Keratinocyte (primary cell): Measurements from ENCODE around the gene SETDB1. TPM values are rescaled to one million over a fixed set of nuclear protein-coding genes. Genes with fewer than 3 reads are reported as not detected.

Source experiments
- DNase-seq: peaks from one replicate; pipeline ENCODE4 v3.0.0-alpha.2; 2011; ENCODE audit warnings: low read depth, missing footprints, low spot score
- FAIRE-seq: peaks from 2 replicates; lab custom pipeline; 2011; peaks lifted over from hg19 to GRCh38; lab: Jason Lieb, UNC
- H2AFZ ChIP-seq: 2 replicates; pipeline ENCODE4 v1.6.0; 2012; ENCODE audit warnings: low read length, control low read depth, inconsistent platforms; ENCODE audit not compliant: control insufficient read depth
- H3K27ac ChIP-seq: 2 replicates; pipeline ENCODE4 v1.5.1; 2011; ENCODE audit warnings: low read length; ENCODE audit not compliant: control insufficient read depth, insufficient read depth
- H3K27me3 ChIP-seq: 3 replicates; pipeline ENCODE4 v1.6.0; 2011; ENCODE audit warnings: low read length; ENCODE audit not compliant: control insufficient read depth, insufficient read depth; ENCODE audit errors: extremely low read depth
- H3K36me3 ChIP-seq, 2 experiments: 2 replicates in 1 of 2; 3 replicates in 1 of 2; pipeline ENCODE4 v1.5.1; 2011; ENCODE audit warnings: low read length in 2 of 2, mild to moderate bottlenecking in 1 of 2; ENCODE audit not compliant: control insufficient read depth in 2 of 2, insufficient read depth in 2 of 2; ENCODE audit errors: extremely low read depth in 1 of 2
- H3K4me1 ChIP-seq: 3 replicates; pipeline ENCODE4 v1.5.1; 2011; ENCODE audit warnings: low read length; ENCODE audit not compliant: control insufficient read depth, insufficient read depth; ENCODE audit errors: extremely low read depth
- H3K4me2 ChIP-seq: 3 replicates; pipeline ENCODE4 v1.6.0; 2011; ENCODE audit warnings: low read depth, low read length; ENCODE audit not compliant: control insufficient read depth, insufficient read depth; ENCODE audit errors: extremely low read depth
- H3K4me3 ChIP-seq, 3 experiments: fragments of 200-600 bp in 1 of 3; sonication (generic) in 1 of 3; 2 replicates in 2 of 3; 3 replicates in 1 of 3; pipeline ENCODE4 v1.5.1; 2011 to 2016; ENCODE audit warnings: low read length in 3 of 3, mild to moderate bottlenecking in 3 of 3, control low read depth in 2 of 3, inconsistent platforms in 1 of 3, low read depth in 1 of 3, mixed read lengths in 1 of 3, mixed run types in 1 of 3, moderate library complexity in 1 of 3; ENCODE audit not compliant: control insufficient read depth in 2 of 3, insufficient read depth in 2 of 3; ENCODE audit errors: extremely low read depth in 1 of 3
- H3K79me2 ChIP-seq: 2 replicates; pipeline ENCODE4 v1.6.0; 2012; ENCODE audit warnings: low read length; ENCODE audit not compliant: control insufficient read depth, insufficient read depth
- H3K9ac ChIP-seq: 3 replicates; pipeline ENCODE4 v1.6.0; 2011; ENCODE audit warnings: low read length; ENCODE audit not compliant: control insufficient read depth, insufficient read depth; ENCODE audit errors: extremely low read depth
- H3K9me1 ChIP-seq: 3 replicates; pipeline ENCODE4 v1.6.0; 2011; ENCODE audit warnings: low read length; ENCODE audit not compliant: control insufficient read depth, insufficient read depth; ENCODE audit errors: extremely low read depth
- H3K9me3 ChIP-seq: 2 replicates; pipeline ENCODE4 v1.5.1; 2012; ENCODE audit warnings: low read depth, low read length; ENCODE audit not compliant: control insufficient read depth
- H4K20me1 ChIP-seq: 3 replicates; pipeline ENCODE4 v1.6.0; 2011; ENCODE audit warnings: low read length; ENCODE audit not compliant: control insufficient read depth, insufficient read depth; ENCODE audit errors: extremely low read depth
- EZH2 ChIP-seq: IDR thresholded peaks from one replicate; pipeline ENCODE4 v1.6.1; 2012; ENCODE audit warnings: inconsistent platforms, mild to moderate bottlenecking, low read length, moderate library complexity
- dilution Hi-C: fragments of 300-500 bp; cut with MboI; formaldehyde crosslinking; loops from one replicate; pipeline ENCODE4 v1.7.0; 2020; ENCODE audit warnings: low sequenced_read_pairs; ENCODE audit not compliant: extremely low pct_ligation_motif_present
- polyA plus RNA-seq, 5 experiments: library from polyadenylated mRNA; depleted of rRNA in 3 of 5; stranded (reverse) in 3 of 5; stranded (forward) in 1 of 5; unstranded in 1 of 5; fragments of >200 nt; gene quantifications; 1 replicate in 1 of 5; 2 replicates in 3 of 5; 3 replicates in 1 of 5; pipeline versions ENCODE4 v1.2.1 to v1.2.3, GENCODE V29; 2011 to 2012; ENCODE audit warnings: missing spikeins in 2 of 5, low read depth in 1 of 5, low replicate concordance in 1 of 5
- TF ChIP-seq, protein P1 (sequence below), 3 experiments: IDR thresholded peaks in 1 of 3; conservative IDR thresholded peaks in 1 of 3; optimal IDR thresholded peaks in 1 of 3; 2 replicates in 2 of 3; 3 replicates in 1 of 3; pipeline versions ENCODE3 to v1.5.1; 2011; ENCODE audit warnings: low read length in 3 of 3, mild to moderate bottlenecking in 3 of 3, moderate library complexity in 2 of 3, control low read depth in 1 of 3, inconsistent platforms in 1 of 3; ENCODE audit not compliant: insufficient read depth in 2 of 3; ENCODE audit errors: extremely low read depth in 1 of 3

SETDB1 gene
- polyA plus RNA-seq, 1 donor (not counting 4 experiments of a cell fraction or from before 2014, with no cell fraction given), result 31.3 TPM

DNA sequence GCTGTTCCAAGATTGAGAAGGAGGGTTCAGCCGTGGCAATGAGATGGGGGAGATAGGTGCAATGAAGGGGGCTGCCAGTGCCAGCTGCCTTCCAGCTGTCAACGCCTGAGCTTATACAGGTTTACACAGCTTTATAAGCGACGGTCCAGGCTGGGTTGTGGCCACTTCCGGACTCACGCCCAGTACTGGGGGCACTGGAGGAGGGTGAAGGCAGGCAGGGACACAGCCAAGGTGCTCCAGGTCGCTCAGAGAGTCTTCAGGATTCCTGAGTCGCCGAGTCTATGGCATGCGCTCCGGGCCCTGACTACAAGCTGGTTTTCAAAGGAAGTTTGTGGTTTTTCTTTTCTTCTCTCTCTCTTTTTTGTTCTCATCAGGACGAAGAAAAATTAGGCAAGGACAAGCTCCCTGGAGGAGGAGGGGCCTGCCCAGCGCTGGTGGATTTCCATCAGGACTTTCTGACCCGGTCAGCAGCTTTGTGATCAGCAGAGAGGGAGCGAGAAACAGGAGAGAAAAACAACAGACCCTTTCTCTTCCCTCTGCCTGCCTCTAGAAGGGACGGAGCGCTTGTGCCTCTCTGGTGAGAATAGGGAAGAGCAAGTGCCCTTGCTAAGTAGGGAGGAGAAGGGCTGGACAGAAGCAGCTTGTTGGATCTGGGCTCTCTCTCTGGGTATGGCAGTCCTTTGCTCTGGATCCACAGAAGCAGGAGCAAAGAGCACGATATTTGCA is 80.3 kb downstream of the SETDB1 start, which contains the start of gene MINDY1:
MINDY1 (minus strand) TSS at position 576 of the 726 bp plus-strand sequence. CDS start 4,285 bp downstream, outside the sequence.
- FAIRE-seq, result no peak

DNA sequence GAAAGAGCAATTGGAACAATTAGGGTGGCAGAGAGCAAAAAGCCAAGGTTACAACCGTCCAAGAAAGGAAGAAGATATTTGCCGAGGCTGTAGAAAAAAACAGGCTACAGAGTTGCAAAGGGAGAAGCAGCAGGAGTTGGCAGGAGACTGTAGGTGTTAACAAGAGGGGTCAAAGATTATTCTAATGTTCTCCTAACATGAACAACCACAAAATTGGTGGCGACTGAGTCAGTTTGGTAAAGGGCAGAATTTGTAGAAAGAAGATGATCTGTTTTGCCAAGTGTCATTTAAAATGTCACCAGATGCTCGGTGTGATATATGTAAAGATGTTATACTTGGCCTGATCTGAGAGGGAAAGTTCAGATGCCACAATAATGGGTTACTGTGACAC is 81.7 kb downstream of the SETDB1 start:
- no peaks in the 10 kb centered on the region for H3K9me1 ChIP-seq
- no peaks in the 10 kb centered on the region for H3K9me3 ChIP-seq
- dilution Hi-C loops, result no loop called here
- H3K36me3 ChIP-seq, result peaks cover 0 to under 1% of the 10 kb centered on the region in 2 experiments
- H3K27me3 ChIP-seq, result no peaks in the 10 kb centered on the region
- H3K9ac ChIP-seq, result peak overlapping the region; percentile 46
- H2AFZ ChIP-seq, result peak overlapping the region; percentile 38
- H3K27ac ChIP-seq, result peak overlapping the region; percentile 65
- H3K4me3 ChIP-seq, result peak overlapping the region in 1 of 3 experiments; percentile 83
- H3K79me2 ChIP-seq, result no peaks in the 10 kb centered on the region
- FAIRE-seq, result no peak
- no peaks in the 10 kb centered on the region for H4K20me1 ChIP-seq
- TF ChIP-seq EZH2, result no peak
- TF ChIP-seq, protein P1, sequence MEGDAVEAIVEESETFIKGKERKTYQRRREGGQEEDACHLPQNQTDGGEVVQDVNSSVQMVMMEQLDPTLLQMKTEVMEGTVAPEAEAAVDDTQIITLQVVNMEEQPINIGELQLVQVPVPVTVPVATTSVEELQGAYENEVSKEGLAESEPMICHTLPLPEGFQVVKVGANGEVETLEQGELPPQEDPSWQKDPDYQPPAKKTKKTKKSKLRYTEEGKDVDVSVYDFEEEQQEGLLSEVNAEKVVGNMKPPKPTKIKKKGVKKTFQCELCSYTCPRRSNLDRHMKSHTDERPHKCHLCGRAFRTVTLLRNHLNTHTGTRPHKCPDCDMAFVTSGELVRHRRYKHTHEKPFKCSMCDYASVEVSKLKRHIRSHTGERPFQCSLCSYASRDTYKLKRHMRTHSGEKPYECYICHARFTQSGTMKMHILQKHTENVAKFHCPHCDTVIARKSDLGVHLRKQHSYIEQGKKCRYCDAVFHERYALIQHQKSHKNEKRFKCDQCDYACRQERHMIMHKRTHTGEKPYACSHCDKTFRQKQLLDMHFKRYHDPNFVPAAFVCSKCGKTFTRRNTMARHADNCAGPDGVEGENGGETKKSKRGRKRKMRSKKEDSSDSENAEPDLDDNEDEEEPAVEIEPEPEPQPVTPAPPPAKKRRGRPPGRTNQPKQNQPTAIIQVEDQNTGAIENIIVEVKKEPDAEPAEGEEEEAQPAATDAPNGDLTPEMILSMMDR (optimal IDR thresholded peaks at IDR 0.05 in 1 of 3, IDR thresholded peaks at IDR 0.05 in 1 of 3, conservative IDR thresholded peaks at IDR 0.05 in 1 of 3; ENCODE audit: extremely low read depth in 1 of 3, insufficient read depth in 2 of 3, low read length in 3 of 3), result no peak
- peaks cover 43% of the 10 kb centered on the region for H3K4me1 ChIP-seq
- H3K4me2 ChIP-seq, result peak overlapping the region; percentile 91
- no peak for DNase-seq

More for the DNA sequence above, 80.3 kb downstream of the SETDB1 start, which contains the start of gene MINDY1:
- Histone ChIP-seq H3K36me3 (no peaks in the 10 kb centered on the region), H4K20me1 (no peaks in the 10 kb centered on the region), H3K79me2 (no peaks in the 10 kb centered on the region), H3K9me1 (no peaks in the 10 kb centered on the region), H3K4me2 (peak within 1 kb of the TSS; percentile 93), H3K4me3 (peak within 1 kb of the TSS; percentile 40 to 83 (median 70)), H3K27ac (peak within 1 kb of the TSS; percentile 65), H2AFZ (peak within 1 kb of the TSS; percentile 88), H3K9ac (peak within 1 kb of the TSS; percentile 74), H3K4me1 (peaks cover 48% of the 10 kb centered on the region), H3K9me3 (no peaks in the 10 kb centered on the region), H3K27me3 (no peaks in the 10 kb centered on the region)
- TF ChIP-seq, protein P1 (optimal IDR thresholded peaks at IDR 0.05 in 1 of 3, IDR thresholded peaks at IDR 0.05 in 1 of 3, conservative IDR thresholded peaks at IDR 0.05 in 1 of 3; ENCODE audit: extremely low read depth in 1 of 3, insufficient read depth in 2 of 3, low read length in 3 of 3), result peak; percentile 49 to 73 (median 52)
- TF ChIP-seq EZH2, result no peak
- DNase-seq, result peak; percentile 30
- dilution Hi-C loops, result no loop called here
